HepG2 (cell line): ENCODE data around the gene ZNF638.

Source experiments
- ATF2 ChIP-seq: sonication (generic); formaldehyde crosslinking; IDR thresholded peaks from 2 replicates; pipeline ENCODE4 v1.4.0; 2020; ENCODE audit warnings: missing genetic modification reagents
- BRCA1 ChIP-seq: sonication (generic); formaldehyde crosslinking; IDR thresholded peaks from 2 replicates; pipeline ENCODE4 v1.4.0; 2020; ENCODE audit warnings: missing genetic modification reagents
- CTCF ChIP-seq: sonication (generic); formaldehyde crosslinking; IDR thresholded peaks from 2 replicates; pipeline ENCODE4 v1.5.0; 2020; ENCODE audit warnings: mild to moderate bottlenecking, missing genetic modification reagents, moderate library complexity
- KMT2A ChIP-seq: sonication (generic); formaldehyde crosslinking; IDR thresholded peaks from 2 replicates; pipeline ENCODE4 v1.4.0; 2020; ENCODE audit warnings: missing genetic modification reagents
- POLR2A ChIP-seq, 2 experiments: IDR thresholded peaks; 2 replicates each; pipeline ENCODE4 v1.6.1; 2011; ENCODE audit warnings: low read depth in 2 of 2, low read length in 2 of 2, mild to moderate bottlenecking in 1 of 2, moderate library complexity in 1 of 2; ENCODE audit not compliant: insufficient read depth in 1 of 2
- PRDM10 ChIP-seq: sonication (generic); formaldehyde crosslinking; IDR thresholded peaks from 2 replicates; pipeline ENCODE4 v1.4.0; 2020; ENCODE audit warnings: low read depth, missing genetic modification reagents
- REXO4 ChIP-seq: sonication (generic); formaldehyde crosslinking; IDR thresholded peaks from 2 replicates; pipeline ENCODE4 v1.8.0; 2022; ENCODE audit warnings: missing genetic modification reagents, mild to moderate bottlenecking, borderline replicate concordance
- ZNF354B ChIP-seq: sonication (generic); formaldehyde crosslinking; IDR thresholded peaks from 2 replicates; pipeline ENCODE4 v1.8.0; 2022; ENCODE audit warnings: mild to moderate bottlenecking, missing genetic modification reagents
- ZNF362 ChIP-seq: sonication (generic); formaldehyde crosslinking; IDR thresholded peaks from 2 replicates; pipeline ENCODE4 v1.4.0; 2020; ENCODE audit warnings: missing genetic modification reagents, mild to moderate bottlenecking, borderline replicate concordance
- ZNF512 ChIP-seq: sonication (generic); formaldehyde crosslinking; IDR thresholded peaks from 2 replicates; pipeline ENCODE4 v1.4.0; 2020; ENCODE audit warnings: mild to moderate bottlenecking, missing genetic modification reagents
- ZNF850 ChIP-seq: sonication (generic); formaldehyde crosslinking; conservative IDR thresholded peaks from 2 replicates; pipeline ENCODE4 v1.9.0; 2021; ENCODE audit warnings: mild to moderate bottlenecking, missing genetic modification reagents

- TF ChIP-seq ZNF362 (peak; percentile 59), ATF2 (CRISPR knock-in tag) (no peak), ZNF850 (no peak), ZNF512 (CRISPR knock-in tag) (no peak), CTCF (CRISPR knock-in tag) (peak; percentile 84), ZNF354B (0 out of 2 replicates have a peak, but pooled peaks have one; percentile 27), BRCA1 (CRISPR knock-in tag) (no peak), REXO4 (no peak), PRDM10 (no peak), KMT2A (CRISPR knock-in tag) (peak; percentile 85; the same call in 1 of the 2 replicates), POLR2A (IDR thresholded peaks at IDR 0.05; ENCODE audit: insufficient read depth in 1 of 2, low read depth in 2 of 2, low read length in 2 of 2) (peak; percentile 78 to 93)
These were observed at the start of gene ZNF638 for GRCh38 chr2:71331581-71332434.
